IMR-90 (cell line): ENCODE measurements around the gene KRTAP5-5.

Experiments used
- CEBPB ChIP-seq: IDR thresholded peaks from 2 replicates; pipeline ENCODE4 v1.6.1; 2012; ENCODE audit warnings: low read depth, low read length, improper control_type of control experiment
- CTCF ChIP-seq: conservative IDR thresholded peaks from 2 replicates; pipeline ENCODE4 v1.5.1; 2012; ENCODE audit warnings: mild to moderate bottlenecking, low read depth, low read length, improper control_type of control experiment

DNA sequence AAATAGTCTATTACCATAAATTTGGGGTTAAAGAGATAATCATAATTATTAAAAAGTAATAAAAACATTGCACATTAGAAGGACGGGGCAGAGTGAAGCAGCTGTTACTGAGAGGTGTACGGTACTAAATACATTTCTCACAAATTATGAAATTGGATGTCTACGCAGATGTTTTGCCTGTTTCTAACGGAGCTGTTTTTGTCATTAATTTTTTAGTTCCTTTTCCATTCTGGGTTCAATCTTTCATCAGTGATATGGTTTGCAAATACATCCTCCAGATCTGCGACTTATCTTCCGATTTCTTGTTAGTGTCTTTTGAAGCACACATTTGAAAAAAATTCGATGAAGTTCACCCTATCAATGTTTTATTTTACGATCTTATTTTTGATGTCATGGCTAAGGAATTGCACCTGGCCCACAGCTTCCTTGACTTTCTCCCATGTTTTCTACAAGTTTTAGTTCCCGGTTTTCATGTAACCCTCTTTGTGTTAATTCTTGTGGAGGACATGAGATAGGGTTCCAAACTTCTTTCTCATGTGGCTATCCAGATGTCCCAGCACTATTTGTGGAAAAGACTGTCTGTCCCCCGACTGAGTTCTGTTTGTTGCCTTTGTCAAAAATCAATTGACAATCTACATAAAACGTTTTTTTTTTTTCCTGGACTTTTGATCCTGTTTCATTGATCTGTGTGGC is 46.1 kb downstream of the KRTAP5-5 start:
- TF ChIP-seq CTCF (no peak), CEBPB (no peak)
